Right lobe of liver (tissue), 6 donors: Measurements from ENCODE around the gene MAP7D2. TPM values are rescaled to one million over a fixed set of nuclear protein-coding genes. Genes with fewer than 3 reads are reported as not detected.

Experiments used
- ATAC-seq, 4 donors: fragments of 200-7000 bp; cut with Tn5 transposase; one replicate each; pipeline ENCODE4 v1.9.1; 2020; ENCODE audit warnings: mild to moderate bottlenecking in 4 of 4, moderate library complexity in 4 of 4
- DNase-seq, 3 donors: peaks; one replicate each; pipeline ENCODE4 v3.0.0-alpha.2; 2020
- H3K27ac ChIP-seq, 3 donors: fragments of 200-600 bp; one replicate each; pipeline ENCODE4 v1.8.0; 2022
- H3K27me3 ChIP-seq, 2 donors: fragments of 200-600 bp; one replicate each; pipeline ENCODE4 v1.8.0; 2022
- H3K36me3 ChIP-seq, 4 donors: fragments of 200-600 bp; sonication (generic) in 1 of 4; one replicate each; pipeline versions ENCODE4 v1.5.1 to v1.8.0; 2017 to 2022; ENCODE audit warnings: control low read depth in 1 of 4
- H3K4me1 ChIP-seq, 4 donors: fragments of 200-600 bp; sonication (generic) in 1 of 4; one replicate each; pipeline versions ENCODE4 v1.5.1 to v1.8.0; 2017 to 2022; ENCODE audit warnings: control low read depth in 1 of 4
- H3K4me3 ChIP-seq, 3 donors: fragments of 200-600 bp; one replicate each; pipeline ENCODE4 v1.8.0; 2022
- H3K9me3 ChIP-seq, 4 donors: fragments of 200-600 bp; sonication (generic) in 1 of 4; one replicate each; pipeline versions ENCODE4 v1.5.1 to v1.8.0; 2017 to 2022; ENCODE audit warnings: control low read depth in 1 of 4
- CTCF ChIP-seq, 4 donors: fragments of 200-600 bp in 3 of 4; fragments of 450-650 bp in 1 of 4; IDR thresholded peaks; one replicate each; pipeline versions ENCODE4 v1.5.1 to v1.8.0; 2016 to 2022; ENCODE audit warnings: antibody characterized with exemption in 4 of 4, mild to moderate bottlenecking in 2 of 4
- POLR2A ChIP-seq: fragments of 450-650 bp; IDR thresholded peaks from one replicate; pipeline ENCODE4 v1.6.1; 2017; ENCODE audit warnings: antibody characterized with exemption, mild to moderate bottlenecking
- WGBS: methylation state at CpG from one replicate; pipeline ENCODE4 v1.1.6; 2018; ENCODE audit warnings: low coverage, low lambda C conversion rate; ENCODE audit not compliant: insufficient coverage; ENCODE audit errors: missing lambda C conversion rate; 5-methylcytosine and 5-hydroxymethylcytosine counted together
- intact Hi-C, 2 donors: fragments of 100-400 bp; cut with DNase I; formaldehyde crosslinking; loops; one replicate each; pipeline versions ENCODE4 v1.11.2 to v1.14.1; 2022
- total RNA-seq, 6 experiments: library from RNA; depleted of rRNA in 2 of 6; stranded (reverse); fragments of >200 nt in 2 of 6; fragmentation: NEBNext Ultra II Directional in 3 of 6; extraction: Animal tissue kit (Norgen Biotek cat#: 25700) in 3 of 6; gene quantifications; one replicate each; pipeline versions ENCODE4 v1.1.0 to v1.2.4, GENCODE V29; 2016 to 2023
- donor health status: DM: no; HTN: yes; CAD: no.
- donor health status: DM: no; HTN: no; CAD: no.
- donor health status: DM: no; HTN: no; CAD: no.
- donor health status: DM: no; HTN: yes; CAD: no.
- donor health status: DM: no; HTN: yes; CAD: no.

The MAP7D2 gene
- total RNA-seq, 6 experiments from 2014 or later = 0.11 to 0.49 (median 0.30) TPM; not detected in 2

- 51% methylated on average over 4 of the region's 8 CpGs for WGBS
- Histone ChIP-seq H3K4me3 (no peak overlapping the region), H3K27me3 (no peaks in the 10 kb centered on the region), H3K27ac (no peak overlapping the region), H3K36me3 (no peaks in the 10 kb centered on the region), H3K9me3 (no peaks in the 10 kb centered on the region), H3K4me1 (peaks cover 0 to 4% (median 0%) of the 10 kb centered on the region in 4 donors)
- intact Hi-C loops = no loop called here
- TF ChIP-seq POLR2A (no peak), CTCF (IDR thresholded peaks at IDR 0.05) (no peak)
- ATAC-seq = no peak
- no peak for DNase-seq
Measured at GRCh38 chrX:20028588-20028987, 88.1 kb downstream of the MAP7D2 start.

GRCh38 chrX:20026278-20026677 lies 90.4 kb downstream of the MAP7D2 start:
- no peaks in the 10 kb centered on the region for H3K36me3 ChIP-seq
- TF ChIP-seq CTCF (IDR thresholded peaks at IDR 0.05) = no peak
- no peak for TF ChIP-seq POLR2A
- WGBS = 29% methylated on average over 2 of the region's 2 CpGs
- peaks cover 0 to 4% (median 0%) of the 10 kb centered on the region in 4 donors for H3K4me1 ChIP-seq
- no peak for DNase-seq
- intact Hi-C loops = no loop called here
- no peak overlapping the region for H3K4me3 ChIP-seq
- no peak for ATAC-seq
- no peaks in the 10 kb centered on the region for H3K9me3 ChIP-seq
- no peaks in the 10 kb centered on the region for H3K27me3 ChIP-seq
- no peak overlapping the region for H3K27ac ChIP-seq

GRCh38 chrX:20019672-20020365 lies 96.9 kb downstream of the MAP7D2 start:
- DNase-seq (no peak), ATAC-seq (no peak)
- H3K36me3 ChIP-seq = no peaks in the 10 kb centered on the region
- H3K4me1 ChIP-seq = no peaks in the 10 kb centered on the region
- intact Hi-C loops = no loop called here
- peaks cover 0 to 6% (median 0%) of the 10 kb centered on the region in 4 donors for H3K9me3 ChIP-seq
- H3K27me3 ChIP-seq = no peaks in the 10 kb centered on the region
- H3K27ac ChIP-seq = no peak overlapping the region
- 73% methylated on average over 4 of the region's 6 CpGs for WGBS
- H3K4me3 ChIP-seq = no peak overlapping the region
- no peak for TF ChIP-seq POLR2A
- no peak for TF ChIP-seq CTCF (IDR thresholded peaks at IDR 0.05)

GRCh38 chrX:20016616-20016945 lies 100.1 kb downstream of the MAP7D2 start:
- ATAC-seq (no peak), DNase-seq (no peak)
- WGBS = 56% methylated on average over 2 of the region's 2 CpGs
- H3K4me1 ChIP-seq = no peaks in the 10 kb centered on the region
- H3K27me3 ChIP-seq = no peaks in the 10 kb centered on the region
- H3K9me3 ChIP-seq = peaks cover 0 to 11% (median 0%) of the 10 kb centered on the region in 4 donors
- no peak overlapping the region for H3K4me3 ChIP-seq
- intact Hi-C loops = no loop called here
- no peaks in the 10 kb centered on the region for H3K36me3 ChIP-seq
- TF ChIP-seq CTCF (IDR thresholded peaks at IDR 0.05) (no peak), POLR2A (no peak)
- no peak overlapping the region for H3K27ac ChIP-seq
